Stimulated activated CD4-positive, alpha-beta T cell treated with anti-CD3 and anti-CD28 coated beads, Interleukin-1b, Interleukin-23, amount 100 ng/mL, for 1 hour (primary cell): ENCODE measurements around the gene TBC1D16.

Experiments used
- DNase-seq, 2 donors: peaks; one replicate each; pipeline ENCODE4 v3.0.0-alpha.2; 2020; ENCODE audit warnings: low read depth in 2 of 2

TBC1D16 gene

DNA sequence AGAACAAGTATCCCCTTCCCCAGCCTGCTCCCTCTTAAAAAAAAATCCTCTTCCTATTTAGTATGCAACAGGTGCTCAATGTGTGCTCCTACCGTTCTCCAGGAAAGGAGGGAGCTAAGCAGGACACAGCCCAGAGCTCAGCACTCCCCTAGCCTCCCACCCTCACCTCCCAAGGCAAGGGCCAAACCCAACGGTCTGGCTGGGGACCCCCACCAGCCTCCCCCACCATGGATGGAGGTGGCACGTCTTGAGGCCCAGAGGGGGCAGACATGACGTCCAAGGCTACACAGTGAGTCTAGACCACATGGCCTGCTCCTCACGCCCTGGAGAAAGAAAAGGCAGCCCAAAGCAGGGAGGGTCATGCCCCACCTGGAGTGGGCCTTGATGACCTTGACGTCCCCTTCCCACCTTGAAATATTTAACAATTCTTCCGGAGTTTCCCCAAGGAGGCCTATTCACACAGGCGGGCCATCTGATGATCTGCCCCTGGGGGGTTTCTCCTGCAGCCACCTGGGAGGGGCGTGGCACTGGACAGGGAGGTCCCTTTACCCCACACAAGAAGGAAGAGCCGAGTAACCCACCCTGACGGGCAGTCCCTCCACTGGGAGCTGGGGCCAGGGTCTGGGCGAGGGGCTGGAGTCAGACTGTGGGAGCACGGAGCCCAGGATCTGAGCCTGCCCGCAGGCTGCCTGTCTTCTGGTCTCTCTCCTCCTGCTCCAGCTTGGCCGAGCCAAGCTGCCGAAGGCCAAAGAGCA, 107.0 kb downstream of the TBC1D16 start:
- no peak for DNase-seq

DNA sequence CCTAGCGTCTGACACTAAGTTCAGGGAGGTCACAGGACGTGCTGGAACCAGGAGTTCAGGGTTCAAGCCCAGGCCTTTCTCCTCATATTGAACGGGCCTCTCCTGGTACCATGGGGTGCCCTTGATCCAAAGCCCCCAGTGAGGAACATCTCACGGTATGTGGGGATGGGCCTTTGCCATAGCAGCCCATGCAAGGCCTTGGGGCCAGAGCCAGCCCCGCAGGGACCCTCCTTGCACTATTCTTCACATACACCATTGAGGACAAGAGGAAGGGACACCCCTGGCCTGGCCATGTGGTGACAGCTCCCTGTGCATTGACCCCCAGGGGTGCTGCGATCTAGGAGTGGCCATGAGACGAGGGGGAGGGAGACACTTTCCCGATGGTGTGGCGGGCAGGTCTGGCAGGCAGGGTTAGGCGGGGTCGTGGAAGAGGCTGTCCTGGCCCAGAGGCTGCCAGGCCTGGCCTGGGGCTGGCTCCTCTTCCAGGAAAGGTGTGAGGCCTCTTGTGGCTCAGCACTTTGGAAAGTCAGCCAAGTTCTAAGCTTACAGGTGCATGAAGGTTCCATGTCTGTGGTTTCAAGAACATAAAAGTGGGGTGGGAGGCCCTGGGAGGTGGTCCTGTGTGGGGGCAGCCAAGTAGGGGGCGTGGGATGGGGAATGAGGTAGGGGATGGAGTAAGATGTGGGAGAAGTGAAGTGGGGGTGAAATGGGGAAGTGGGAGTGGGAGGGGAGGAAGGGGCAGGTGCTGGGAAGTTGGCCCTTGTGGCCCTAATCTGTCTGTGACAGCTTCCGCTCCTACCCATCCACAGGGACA, 107.8 kb downstream of the TBC1D16 start:
- DNase-seq = no peak

DNA sequence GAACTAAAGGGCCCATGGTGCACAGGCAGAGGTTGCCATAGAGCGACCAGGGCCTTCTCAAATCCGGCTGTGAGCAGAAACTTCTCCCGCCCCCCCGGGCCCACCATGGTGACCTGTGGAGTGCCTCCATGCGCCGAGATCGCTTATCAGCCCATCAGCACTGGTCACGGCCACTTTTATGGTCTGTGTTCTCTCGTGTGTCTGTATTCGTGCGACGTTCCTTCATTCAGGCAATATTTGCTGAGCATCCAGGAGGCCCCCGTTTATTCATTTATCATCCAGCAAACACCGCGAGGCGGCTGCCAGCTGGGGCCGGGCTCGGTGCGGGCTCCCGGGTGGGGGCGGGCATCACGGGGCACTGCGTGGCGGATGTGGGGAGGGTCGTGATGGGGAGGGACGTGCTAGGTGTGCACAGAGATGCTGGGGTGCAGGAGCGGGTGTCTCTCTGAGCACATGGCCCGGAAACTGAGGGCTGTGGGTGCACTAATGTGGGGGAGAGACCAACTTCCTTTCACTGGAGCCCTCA, 108.5 kb downstream of the TBC1D16 start:
- no peak for DNase-seq

DNA sequence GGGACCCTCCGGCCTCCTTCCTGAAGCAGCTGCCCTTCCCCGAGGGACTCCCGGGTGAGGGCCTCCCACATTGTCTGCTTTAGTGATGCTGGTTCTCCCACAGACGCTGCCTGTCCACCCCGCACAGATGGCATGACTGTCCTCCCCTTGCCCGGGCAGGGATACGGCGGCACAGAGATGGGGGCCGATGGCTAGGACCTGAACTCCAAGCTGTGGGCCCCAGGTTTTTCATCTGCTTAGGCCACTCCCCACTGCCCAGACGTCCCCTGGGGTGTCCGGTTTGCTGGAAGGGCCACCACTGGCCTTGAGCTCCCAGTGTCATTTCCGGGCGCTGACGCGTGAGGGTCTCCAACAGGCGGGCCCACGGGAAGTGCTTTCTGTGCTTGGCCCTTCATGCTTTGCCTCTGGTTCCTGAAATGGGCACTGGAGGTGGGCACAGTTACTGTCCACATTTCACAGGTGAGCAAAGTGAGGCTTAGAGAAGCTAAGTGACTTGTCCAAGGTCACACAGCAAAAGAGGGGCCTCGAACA, 109.0 kb downstream of the TBC1D16 start:
- DNase-seq = no peak

DNA sequence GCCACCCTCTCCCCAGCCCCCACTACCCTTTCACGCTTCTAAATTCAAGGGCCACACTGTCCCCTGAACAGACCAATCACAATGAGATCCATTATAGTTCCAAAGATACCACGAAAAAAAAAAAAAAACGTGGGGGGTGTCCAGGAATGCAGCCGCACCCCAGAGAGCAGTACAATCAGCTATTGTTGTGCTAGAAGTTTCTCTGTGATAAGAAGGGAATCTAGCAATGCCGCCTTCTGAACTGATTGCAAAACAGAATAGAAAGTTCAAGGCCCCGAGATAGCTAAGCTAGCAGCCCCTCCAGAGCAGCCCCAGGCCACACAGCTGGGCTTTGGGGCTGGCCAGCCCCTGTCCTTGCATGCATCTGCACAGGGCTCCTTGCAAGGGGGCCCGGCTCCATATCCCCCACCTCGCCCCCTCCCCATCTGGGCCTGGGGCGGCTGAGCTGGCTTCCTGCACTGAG, 109.5 kb downstream of the TBC1D16 start:
- no peak for DNase-seq

DNA sequence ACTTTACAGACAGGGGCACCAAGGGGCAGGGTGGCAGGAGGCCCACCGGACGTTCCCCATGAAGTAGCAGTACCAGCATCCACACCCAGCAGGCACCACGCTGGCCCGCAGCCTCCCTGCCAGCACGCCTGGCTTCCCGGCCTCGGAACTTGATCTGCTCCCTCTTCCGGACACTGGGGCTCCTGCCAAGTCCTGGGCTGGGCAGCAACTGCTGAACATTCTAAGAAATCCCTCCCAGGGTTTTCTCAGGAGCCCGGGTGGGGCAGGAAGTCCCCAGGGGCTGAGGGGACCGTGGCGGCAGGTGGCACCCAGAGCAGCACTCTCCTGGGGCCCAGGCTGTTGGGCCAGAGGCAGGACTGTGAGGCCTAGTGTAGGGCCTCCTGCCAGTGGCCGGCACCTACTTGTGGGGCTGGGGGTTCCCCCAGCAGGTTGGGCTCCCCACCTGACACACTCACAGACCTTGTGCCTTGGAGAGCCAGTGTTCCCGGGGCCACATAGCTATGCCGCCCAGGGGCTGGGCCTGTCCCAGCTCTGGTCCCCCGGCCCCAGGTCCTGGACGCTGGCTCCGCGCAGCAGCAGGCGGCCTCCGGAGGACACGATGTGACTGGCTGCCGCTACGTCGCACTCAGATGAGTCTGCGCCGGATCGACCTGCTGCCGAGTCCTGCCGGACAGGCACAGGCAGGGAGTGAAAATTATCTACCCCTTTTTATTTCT, 110.3 kb downstream of the TBC1D16 start:
- DNase-seq = no peak

DNA sequence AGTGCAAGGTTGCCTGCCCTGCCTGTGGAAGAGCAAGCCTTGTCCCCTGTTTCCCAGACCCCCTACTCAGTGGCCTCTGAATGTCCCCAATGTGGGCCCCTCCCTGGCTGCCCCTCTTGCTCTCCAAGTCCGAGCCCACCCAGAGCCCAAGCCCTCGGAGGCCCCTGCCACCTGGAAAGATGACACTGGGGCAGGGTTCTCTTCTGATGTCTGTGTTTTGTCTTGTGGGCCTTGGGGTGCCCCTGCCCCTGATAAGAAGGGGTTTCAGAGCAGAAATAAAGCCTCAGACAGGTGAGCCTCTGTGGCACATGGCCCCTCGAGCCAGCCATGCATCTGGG, 111.1 kb downstream of the TBC1D16 start:
- DNase-seq = no peak

DNA sequence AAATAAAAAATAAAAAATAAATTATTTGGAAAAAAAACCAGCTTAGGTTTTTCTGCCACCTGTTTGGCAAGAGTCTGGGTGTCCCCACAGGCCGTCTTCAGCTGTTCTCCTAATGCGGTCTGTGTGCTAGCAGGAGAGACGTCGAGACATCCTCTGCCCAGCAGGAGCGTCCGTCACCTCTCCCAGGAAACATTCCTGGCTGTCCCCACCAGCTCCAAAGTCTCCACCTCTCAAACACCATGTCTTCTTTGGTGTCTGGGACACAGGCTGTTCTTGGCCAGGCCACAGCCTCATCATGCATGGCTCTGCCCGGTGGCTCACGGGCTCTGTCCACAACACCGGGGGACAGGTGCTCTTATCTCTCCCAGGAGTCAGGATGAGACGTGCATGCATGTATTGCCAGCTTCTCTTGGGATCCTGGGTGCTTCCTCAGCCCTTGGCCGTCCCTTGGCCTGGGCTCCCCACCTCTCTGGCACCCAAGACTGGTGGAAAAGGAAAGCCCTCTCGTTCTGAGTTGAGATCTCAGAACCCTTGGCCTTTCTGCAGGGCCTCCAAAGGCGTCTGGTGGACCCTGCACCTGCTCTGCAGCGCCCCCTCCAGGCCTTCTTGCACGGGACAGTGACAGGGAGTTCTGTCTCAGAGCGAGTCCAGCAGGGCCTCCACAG, 111.6 kb downstream of the TBC1D16 start:
- no peak for DNase-seq

DNA sequence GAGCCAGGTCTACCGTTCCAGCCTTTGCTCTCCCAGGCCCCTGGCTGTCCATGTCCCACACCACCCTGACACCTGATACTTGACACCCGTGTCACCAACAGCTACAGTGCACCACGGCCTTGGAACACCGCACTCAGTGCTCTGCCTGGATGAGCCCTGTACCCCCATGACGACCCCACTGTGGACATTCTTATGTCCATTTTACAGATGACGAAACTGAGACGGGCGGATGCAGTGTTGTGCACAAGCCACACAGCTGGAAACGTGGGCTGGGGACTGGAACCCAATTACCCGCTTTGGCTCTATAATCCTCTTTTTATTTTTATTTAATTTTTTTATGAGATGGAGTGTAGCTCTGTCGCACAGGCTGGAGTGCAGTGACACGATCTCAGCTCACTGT, 112.9 kb downstream of the TBC1D16 start:
- no peak for DNase-seq

DNA sequence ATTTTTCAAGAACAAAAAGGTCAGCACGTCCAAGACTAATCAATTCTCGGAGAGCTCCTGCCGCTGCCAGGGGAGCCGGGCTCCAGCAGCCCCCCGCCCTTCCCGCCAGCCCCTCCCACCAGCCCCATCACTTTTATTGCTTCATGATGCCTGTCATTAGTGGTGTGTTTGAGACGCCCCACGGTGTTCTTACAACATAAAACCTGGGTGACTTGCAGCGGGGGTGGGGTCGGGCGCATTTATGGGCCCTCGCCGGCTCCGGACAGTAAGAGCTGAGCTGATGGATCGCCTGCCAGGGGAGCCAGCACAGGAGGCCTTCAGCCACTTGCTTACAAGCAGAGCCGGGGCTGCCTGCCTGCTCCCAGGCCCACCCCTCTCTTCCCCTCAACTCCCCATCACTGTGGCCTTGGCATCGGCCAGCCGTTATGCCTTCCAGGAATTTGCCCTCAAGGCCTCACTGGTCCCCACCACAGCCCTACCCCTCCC, 113.5 kb downstream of the TBC1D16 start:
- DNase-seq = no peak

DNA sequence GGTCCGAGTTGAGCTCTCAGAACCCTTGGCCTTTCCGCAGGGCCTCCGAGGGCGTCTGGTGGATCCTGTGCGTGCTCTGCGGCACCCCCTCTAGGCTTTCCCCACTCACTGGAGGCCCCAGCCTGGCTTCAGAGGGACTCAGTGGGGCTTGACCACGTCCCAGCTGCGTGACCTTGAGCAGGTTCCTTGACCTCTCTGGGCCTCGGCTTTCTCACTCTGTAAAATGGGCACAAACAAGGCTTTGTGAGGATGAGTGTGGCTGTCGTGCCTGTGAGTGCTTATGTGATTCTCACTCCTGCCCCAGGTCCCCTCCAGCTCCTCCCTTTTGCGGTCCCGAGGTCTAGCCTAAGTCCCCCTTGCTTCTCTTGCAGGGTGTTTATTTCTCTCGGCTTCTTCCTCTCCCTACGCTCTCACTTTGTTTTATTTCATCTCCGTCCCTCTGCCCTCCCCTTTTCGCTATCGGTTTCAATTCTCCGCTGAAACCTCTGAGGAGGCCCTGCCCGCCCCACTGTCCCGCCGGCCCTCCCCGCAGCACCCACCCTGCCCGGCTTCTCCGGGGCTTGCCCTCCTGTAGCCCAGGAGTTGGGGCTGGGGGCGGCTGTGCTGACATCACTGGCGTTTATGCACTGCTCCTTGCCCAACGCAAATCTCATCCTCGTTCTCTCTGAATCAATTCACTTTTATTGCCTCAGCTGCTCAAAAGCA, 114.1 kb downstream of the TBC1D16 start:
- no peak for DNase-seq

DNA sequence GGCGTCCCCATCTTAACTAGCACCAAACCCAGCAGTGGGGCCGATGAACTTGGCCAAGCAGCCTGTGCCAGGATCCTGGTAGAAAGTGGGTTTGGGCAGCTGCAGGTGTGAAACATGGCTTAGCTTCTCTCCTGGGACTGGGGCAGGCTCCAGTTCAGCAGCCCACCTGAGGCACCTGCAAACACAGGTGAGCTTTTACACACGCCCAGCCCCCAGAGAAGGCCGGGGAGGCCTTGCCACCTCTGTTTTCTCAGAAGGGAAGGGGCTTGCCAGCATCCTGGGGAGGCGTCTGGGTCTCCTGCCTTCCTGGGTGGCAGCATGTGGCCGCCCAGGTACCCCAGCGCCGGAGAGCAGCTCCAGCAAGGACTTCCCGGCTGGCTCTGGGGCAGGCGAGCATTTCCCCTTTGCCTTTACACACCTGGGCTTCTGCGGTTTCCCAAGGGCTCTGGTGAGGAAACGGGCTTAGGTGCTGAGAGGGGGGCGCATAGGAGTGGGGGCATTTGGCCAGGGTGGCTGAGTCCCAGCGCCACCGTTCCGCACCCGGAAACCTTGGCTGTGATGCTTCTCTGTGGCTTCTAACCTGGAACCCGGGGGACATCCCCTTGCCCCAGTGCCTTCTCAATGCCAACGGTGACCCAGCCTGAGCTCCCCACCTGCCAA, 114.8 kb downstream of the TBC1D16 start:
- no peak for DNase-seq

DNA sequence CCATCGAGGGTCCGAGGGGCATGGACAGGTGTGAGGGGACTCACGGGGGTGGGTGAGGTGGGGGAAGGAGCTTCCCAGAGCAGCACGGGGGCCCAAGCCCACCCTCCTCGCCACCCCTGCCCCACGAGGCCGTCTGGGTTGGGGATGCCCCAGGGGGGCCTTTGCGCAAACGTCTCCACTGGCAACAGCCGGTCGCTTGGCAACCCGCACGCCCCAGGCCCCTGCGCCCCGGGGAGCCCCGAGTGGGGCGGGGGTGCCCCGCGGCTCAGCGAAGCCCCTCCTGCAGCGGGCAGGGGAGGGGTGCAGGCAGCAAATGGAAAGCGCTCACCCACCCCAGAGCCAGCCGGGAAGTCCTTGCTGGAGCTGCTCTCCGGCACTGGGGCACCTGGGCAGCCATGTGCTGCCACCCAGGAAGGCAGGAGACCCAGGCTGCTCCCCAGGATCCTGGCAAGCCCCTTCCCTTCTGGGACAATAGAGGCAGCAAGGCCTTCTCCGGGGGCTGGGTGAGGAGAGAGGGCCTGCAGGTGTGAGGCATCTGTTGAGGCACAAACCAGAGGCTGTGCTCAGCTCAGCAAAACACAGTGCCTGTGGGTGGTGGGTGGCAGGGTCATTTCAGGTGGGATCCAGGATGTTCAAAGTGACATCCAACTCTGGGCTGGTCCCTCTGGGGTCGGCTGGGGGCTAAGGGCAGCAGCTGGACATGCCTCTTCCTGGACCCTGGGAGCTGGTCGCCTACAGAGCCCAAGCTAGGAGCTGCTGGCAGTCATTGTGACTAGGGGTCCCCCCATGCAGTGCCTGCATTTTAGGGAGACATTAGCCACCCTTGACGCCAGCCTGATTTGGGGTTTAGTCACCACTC, 115.6 kb downstream of the TBC1D16 start:
- no peak for DNase-seq

DNA sequence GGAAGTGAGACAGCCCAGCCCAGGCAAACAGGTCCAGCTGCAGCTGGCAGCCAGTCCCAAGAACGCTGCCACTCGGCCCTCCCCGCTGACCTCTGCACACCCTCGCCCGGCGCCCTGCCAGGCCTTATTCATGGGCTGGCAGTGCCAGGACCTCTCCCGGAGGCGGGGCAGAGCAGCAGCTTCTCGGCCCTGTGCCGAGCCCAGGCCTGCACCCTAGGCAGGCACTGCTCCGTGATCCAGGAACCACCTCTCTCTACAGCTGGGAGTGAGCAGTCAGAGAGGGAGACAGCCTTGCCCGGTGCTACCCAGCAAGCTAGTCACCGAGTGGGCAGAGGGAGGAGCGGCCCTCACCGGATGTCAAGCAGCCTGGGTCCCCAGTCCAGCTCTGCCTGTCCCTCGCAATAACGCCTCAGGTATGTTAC, 116.5 kb downstream of the TBC1D16 start:
- no peak for DNase-seq

DNA sequence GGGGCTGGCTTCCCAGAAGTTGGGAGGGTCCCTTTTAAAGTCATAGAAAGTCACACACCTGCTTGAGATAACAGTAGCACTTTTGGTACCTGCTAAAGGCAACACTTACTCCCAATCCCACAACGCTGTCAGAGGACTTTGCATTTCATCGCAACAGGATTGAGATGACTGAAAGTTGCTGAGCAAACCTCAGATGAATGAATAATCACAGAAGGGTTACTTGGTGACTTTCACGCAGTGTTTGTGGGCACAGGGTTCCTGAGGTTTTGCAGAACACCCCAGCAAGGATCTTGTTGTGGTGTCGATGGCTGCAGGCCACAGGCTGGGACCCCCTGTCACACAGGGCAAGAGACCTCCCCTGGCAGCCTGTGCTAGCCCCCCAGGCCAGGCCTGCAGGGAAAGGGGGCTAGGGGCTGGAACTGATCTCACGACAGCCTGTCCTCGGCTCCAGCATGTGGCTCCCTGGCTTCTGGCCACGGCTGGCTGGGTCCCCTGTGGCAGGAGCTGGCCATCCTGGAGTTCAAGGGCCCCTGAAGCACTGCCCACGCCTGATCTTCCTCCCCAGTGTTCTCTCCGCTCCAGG, 117.0 kb downstream of the TBC1D16 start:
- no peak for DNase-seq

DNA sequence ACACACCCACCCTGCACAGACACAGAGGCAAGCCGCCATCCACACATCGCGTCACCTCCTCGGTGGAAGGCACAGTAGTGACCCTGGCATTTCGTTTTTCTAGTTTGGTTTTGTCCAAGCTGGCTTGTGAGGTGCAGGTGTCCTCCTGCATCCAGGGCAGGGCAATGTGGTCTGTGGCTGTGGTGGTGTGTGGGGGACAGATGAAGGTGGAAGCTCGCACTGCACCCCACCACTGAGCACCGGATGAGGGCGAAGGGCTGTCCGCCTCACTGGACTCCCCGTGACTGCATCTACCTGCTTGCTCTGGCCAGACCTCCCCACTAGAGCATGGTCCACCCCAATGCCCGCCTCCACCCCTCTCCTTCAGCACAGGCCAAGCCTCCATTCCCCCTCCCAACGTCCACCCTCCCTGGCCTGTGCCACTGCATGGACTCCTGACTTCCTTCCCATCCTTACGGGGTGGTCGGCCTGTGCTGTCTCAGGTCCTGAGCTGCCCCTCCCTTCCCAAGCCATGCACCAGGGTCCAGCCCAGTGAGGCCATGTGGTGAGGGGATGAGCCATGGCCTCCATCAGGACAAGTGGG, 117.7 kb downstream of the TBC1D16 start:
- no peak for DNase-seq

DNA sequence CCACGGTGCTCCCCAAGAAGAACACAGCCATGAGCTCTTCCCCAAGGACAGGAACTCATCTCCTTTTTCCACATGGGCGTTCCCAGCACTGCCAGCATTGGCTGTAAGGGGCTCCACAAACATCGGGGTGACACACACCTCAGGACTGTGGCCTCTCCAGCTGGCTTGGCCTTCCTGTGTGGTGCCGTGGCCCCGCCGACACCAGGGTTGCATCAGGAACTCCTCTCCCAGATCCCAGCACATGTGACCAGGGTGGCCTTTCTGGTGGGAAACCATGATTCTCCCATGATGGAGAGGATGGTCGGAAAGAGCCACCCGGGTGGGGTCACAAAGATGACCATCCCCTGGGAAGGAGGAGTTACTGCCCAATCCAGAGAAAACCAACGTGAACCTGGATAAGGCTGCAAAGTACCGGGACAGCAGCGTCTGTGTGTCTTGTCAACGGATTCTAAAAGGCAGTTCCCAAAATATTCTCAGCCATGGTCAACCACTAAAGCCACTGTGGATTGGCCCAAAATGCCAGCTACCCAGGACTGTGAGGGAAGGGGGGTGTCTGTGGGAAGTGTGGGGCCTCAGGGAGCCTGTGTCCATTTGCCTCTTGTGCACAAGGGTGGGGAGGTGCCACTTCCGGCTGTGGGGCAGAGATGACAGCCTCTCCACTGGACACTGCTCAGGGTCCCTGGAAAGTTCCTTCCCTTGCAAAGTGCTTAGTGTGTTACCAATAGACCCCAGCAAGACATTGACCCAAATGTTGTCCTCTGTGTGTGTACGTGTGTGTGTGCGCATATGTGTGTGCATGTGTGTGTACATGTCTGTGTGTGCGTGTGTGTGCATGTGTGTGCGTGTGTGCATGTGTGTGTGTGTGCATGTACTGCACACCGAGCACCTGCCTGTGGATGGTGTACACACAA, 118.4 kb downstream of the TBC1D16 start:
- no peak for DNase-seq
